HG03097 (cell line): Measurements from ENCODE around the gene TMEM98.
"Not testable (repeated sequence)": the region's sequence is repeated elsewhere in the genome, so short reads cannot be mapped to it uniquely, and the experiment has no call there.

Source experiments
- ATAC-seq: cut with Tn5 transposase; IDR thresholded peaks from one replicate; pipeline ENCODE4 v1.9.1; 2021; ENCODE audit not compliant: unreplicated experiment, low FRiP score

Gene TMEM98, protein sequence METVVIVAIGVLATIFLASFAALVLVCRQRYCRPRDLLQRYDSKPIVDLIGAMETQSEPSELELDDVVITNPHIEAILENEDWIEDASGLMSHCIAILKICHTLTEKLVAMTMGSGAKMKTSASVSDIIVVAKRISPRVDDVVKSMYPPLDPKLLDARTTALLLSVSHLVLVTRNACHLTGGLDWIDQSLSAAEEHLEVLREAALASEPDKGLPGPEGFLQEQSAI

DNA sequence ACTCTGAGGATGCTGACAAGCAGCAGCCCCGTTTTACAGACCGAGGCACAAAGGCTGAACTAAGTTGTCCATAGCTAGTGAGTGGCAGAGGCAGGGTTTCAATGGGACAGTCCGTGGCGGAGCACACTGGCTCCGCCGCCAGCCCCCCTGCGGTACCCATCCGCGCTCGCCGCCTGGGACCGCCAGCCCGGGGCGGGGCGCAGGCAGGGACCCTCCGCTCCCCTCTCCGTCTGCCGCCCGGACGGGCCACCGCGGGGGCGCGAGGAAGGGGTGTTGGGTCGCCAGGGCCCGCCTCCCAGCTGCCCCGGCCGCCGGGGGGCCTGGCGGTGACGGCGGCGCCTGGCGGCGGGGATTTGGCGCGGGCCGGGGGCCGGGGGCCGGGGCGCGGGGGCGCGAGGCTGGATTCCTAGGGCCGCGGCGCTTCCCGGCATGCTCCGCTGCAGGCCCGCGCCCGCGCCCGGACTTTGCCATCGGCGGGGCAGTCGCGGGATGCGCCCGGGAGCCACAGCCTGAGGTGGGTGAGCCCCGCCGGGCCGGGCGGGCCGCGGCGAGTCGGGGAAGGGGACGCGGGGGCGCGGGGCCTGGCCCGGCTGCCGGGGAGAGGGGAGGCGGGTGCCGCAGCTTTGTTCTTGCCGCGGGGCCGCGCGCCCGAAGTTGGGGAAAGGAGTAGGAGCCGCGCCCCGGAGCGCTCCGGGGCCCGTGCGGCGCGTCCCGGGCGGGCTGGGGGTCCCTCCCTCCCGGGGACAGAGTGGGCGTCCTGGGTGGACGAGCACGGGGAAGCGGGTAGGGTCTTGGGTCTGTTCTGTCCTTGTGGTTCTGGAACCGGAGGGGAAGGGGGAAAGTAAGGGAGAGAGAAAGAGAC is at the start of gene TMEM98:
Gene TMEM98 (plus strand): TSS at position 430 of the 862 bp plus-strand sequence. CDS start 3,376 bp downstream, outside the sequence.
- no peak for ATAC-seq

DNA sequence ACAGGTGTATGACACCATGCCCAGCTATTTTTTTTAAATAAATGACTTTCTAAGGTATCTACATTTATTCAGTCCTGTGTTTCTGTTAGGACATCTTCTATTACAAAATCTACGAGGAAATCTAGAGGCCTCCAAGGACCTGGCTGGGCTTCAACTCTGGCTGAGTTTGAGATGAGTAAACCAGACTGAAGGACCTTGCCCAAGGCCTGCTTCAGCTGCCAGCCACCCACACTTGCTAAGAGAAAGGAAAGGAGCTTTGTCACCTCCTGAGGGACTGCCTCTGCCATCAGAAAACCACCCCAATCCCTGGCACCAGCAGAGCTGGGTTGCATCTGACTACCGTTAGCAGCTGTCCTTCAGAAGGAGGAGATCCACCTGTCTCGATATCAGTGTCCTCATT is 49.7 kb upstream of the TMEM98 start:
- ATAC-seq: no peak

DNA sequence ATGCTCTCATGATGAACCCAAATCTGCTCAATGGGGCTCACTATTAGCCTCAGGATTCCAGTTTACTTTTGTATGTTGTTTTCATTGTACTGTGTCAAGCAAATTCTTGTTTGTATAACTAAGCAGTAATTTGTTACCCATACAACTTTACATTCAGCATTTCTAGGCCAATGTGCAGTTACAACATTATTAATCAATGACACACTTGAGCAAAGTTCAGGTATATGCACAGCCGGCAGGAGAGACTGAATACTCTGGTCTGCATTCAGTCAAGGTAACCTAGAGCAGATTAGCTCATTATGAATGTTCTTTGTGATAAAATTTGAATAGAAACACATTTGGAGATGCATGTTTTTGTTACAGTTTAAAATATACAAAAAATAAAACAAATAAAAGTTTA is 48.8 kb upstream of the TMEM98 start:
- ATAC-seq: no peak

DNA sequence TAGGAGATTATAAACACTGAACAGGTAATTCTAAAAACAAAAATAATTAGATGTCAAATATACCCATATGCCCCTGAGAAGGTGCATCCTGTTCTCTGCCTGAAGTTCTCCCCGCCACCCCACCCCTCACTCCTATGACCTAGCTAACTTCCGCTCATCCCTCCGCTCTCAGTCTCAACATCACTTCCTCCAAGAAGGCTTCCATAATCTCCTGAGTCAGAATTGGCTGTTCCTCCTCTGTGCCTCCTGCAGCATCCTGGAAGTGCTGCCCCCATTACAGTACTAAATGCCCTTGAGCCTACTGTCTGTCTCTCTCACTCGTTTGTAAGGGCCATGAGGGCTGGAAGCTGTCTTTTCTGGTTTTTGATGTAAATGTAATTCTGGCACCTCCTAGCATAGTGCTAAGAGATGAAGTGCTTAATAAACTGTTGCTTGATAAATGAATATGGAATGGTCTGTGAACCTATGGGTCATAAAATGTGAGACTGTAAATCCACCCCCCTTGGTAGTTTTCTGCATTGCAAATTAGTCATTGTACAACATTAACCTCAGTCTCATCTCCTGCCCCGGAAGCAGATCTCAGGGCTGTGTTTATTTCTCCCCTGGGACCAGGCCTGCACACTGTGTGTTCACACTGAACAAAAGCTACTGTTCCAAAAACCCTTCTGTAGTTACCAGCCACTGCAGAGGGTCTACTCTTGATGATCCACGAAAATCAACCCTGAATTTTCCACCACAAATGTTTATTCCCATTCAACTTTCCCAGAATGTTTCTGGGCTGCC is 47.1 kb upstream of the TMEM98 start:
- ATAC-seq: no peak

DNA sequence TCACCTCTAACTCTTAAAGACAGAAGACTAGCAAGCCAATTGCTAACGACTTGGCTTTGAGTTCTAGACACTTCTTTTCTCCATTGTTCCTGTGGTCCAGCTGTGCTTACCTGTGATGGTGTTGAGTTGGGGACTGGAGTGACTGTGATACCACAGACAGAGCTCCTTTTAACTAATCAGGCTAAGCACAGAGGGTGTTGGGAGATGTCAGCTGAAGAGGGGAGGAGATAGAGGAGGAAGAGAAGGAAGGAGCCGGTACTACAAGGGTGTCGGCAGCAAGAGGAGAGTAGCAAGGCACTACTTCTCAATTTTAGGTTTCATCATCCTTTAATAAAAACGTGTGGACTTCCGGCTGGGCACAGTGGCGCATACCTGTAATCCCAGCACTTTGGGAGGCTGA is 45.9 kb upstream of the TMEM98 start:
- no peak for ATAC-seq

DNA sequence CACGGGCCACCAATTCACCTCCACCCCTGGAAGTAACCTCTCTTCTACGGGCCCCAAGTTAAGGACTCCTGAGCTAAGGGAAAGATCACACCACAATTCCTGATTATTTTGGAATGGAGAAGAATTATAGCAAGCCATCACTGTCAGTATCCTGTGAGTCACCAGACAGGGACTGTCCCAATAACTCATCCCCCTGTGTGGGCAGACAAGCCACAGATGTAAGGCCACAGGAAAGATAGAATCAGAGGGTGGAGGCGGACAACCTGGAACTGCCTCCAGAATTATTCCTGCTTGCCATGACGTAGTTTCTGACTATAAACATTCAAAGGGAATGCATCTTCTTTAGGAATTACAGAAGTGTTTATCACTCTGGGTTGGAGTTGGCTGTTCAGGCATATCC is 45.2 kb upstream of the TMEM98 start:
- no peak for ATAC-seq

DNA sequence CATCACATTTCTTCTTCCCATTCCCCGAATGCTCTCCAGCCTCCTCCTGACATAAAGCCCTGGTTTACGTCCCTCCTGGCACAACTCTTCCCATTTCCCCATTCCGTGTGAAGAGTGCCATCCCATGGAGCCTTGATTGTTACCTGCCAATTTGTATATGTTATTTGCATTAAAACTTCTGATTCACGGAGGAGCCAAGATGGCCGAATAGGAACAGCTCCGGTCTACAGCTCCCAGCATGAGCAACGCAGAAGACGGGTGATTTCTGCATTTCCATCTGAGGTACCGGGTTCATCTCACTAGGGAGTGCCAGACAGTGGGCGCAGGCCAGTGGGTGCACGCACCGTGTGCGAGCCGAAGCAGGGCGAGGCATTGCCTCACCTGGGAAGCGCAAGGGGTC is 41.0 kb upstream of the TMEM98 start:
- not testable (repeated sequence) for ATAC-seq

DNA sequence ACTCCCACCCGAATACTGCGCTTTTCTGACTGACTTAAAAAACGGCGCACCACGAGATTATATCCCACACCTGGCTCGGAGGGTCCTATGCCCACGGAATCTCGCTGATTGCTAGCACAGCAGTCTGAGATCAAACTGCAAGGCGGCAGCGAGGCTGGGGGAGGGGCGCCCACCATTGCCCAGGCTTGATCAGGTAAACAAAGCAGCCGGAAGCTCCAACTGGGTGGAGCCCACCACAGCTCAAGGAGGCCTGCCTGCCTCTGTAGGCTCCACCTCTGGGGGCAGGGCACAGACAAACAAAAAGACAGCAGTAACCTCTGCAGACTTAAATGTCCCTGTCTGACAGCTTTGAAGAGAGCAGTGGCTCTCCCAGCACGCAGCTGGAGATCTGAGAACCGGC is 40.5 kb upstream of the TMEM98 start:
- not testable (repeated sequence) for ATAC-seq

DNA sequence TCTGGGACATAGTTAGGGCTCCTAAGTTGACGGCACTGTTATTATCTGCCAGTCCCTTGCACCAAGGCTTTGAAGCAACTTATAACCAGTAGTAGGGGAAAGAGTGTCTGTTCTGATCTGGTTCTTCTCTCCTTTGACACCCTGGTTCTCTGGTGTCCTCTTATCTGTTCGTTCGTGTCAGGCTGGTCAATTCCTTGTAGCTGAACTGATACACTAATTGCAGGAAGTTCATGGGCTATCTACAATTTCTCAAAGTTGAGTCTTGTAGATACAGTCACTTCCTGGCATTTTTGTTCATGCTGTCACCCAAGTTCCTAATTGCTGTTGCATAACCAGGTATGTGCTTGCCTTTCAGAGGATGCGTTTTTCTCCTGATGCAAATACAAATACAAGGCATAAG is 33.7 kb upstream of the TMEM98 start:
- no peak for ATAC-seq

DNA sequence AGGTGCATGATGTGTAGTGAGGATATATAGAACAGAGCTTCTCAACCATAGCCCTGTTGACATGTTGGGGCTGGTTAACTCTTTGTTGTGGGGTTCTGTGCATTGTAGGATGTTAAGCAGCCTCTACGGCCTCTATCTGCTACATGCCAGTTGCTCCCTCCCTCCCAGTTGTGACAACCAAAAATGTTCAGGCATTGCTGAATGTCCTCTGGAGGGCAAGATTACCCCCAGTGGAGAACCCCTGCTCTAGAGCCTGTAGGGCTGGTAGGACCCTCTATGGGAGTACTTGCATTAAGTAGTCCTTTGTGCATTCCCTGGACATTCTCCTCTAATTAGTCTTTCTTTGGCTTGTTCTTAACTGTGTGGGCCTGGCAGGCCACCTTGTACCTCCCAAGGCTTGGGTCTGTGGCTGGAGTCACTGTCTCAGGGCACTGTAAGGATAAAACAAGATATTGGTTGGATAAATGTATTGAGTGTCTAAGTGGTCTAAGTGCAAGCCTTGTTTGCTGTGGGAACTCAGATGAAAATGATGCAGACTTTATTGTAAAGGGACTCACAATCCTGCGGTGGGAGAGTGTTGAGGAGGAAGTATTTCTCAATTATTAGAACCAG is 31.2 kb upstream of the TMEM98 start:
- ATAC-seq: no peak

DNA sequence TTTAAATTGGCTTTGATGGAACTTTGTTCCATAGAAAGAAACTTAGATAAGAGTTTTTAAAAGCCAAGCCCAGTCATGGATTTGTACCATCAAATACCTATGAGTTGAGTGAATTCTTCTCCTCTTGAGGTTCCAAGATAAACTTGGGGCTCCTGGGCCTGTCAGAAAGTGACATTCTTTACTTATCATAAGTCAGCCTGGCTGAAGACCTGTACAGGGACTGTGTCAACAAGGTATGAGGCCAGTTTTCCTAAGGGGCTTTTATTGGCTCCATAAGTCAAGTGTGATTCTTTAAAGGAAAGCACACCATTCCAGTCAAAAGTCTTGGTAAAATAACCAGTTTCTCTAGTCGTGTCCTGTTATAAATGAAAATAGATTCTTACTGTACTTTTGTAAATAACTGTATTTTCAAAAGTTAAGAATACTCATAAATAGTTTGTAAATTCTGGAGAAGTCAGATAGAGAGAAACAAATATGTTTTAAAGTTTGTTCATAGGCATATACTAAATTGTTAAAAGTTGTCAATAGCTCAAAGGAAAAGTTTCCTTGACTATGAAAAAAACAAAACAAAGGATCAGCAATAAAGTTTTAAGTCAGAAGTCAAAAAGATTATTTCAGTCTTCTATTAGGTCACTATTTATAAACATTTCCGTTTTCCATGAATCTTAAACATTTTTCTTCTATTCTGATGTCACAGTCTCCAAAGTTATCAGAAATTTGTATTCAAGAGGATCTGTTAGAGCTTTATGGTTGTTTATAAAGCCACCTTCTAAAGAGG is 28.5 kb upstream of the TMEM98 start:
- no peak for ATAC-seq

DNA sequence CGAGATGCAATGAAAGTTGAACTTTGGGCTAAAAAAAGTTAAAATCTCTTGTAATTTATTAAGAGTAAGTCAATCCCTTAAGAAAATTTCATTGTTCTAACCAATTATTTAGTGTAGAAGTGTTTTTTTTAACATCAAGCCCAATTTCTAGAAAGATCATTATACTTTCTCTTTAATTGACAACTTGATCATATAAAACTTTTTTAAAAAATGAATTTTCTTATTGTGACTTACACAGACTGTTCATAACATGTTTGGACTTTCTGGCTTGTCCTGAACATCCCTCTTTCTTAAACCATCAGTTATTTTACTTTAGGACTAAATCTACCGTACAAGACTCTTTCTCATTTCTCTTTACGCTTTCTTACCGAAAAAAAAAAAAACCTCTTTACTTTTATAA is 26.2 kb upstream of the TMEM98 start:
- no peak for ATAC-seq

DNA sequence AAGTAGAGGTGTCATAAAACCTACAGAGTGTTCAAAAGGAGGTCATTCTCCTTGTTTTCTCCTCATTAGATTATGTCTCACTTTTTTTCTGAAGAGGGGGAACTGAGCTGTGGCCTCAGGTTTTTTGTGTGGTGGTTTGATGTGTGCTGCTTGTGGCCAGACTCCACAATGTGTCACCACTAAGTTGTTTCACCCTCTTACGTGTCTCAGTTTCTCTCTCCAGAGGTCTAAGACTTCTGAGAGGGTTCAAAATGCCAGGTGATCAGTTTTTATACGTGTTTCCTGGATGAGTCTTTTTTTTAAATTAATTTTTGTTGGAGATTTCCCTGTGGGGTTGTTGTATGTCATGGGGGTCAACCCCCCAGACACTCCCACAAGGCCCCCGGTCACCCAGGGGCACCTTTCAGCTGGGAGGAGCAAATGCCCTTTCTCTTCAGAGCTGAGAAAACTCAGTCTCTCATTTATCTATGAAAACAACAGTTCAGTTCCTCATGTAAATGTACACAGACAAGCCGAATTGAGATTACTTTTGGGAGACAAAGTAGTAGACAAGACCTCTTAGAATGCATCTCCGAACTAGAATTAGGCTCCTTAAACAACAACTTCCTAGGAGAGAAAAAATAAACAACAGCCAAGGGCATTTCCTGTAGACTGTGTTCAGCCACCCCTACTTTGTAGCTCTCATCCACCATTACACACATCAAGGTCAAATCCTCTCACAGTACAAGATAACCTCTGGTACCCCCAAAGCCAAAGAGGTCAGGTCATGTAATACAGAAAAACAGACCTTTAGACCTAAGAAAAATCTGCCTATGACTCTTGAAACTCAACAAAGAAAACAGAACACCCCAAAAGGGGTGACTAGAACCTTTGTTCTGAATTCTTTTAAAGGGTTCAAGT is 23.9 kb upstream of the TMEM98 start:
- no peak for ATAC-seq

DNA sequence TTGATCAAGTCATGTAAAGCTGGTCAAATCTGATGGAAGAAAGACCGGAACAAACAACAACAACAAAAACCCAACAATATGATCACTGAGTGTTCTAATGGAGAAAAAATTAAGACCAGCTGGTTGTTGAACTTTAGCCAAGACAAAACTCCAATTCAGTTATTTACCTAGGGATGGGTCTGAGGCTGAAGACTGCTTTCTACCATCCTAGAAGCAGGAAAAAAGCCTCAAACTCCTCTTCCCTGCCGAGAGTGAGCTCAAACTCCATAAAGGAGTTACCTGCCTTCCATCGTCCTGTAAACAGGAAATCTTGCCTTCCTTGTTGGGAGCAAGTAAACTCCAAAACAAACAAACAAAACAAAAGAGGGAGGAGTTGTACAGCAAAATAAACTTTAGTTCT is 23.1 kb upstream of the TMEM98 start:
- ATAC-seq: no peak

DNA sequence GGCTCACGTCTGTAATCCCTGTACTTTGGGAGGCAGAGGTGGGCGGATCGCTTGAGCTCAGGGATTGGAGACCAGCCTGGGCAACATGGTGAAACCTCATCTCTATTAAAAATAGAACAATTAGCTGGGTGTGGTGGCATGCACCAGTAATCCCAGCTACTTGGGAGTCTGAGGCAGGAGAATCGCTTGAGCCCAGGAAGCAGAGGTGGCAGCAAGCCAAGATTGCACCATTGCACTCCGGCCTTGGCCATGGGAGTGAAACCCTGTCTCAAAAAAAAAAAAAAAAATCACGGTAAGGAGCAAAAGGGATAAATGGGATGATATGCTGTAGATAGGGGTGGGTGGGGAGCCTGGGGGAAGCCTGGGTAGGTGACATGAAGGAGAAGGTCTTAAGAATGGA is 20.4 kb upstream of the TMEM98 start:
- ATAC-seq: no peak

DNA sequence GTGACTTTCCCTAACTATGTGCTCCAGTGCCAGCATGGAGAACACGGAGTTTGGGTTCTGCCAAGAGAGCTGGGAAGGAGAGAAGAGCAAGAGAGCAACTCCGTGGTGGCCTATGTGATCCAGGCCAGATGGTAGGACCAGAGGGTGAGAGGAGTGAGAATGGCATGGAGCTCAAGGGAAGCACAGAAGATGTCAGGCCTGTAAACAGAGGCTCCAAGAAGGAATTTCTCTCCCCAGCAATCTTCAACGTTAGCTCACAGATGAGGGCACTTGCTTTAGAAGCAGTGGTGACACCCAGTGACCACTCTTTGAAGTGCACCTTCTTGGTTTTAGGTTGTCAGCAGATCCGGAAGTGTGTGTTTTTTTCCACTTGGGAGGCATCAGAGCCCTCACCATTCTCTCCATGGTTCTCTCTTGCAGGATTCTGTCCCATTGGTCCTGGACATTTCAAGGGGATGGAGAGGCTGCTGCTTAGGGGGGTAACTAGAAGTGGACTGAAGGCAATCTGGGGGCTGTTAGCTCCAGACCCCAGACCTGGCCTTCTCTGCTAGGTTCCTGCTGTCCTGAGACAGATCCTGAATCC is 18.1 kb upstream of the TMEM98 start:
- no peak for ATAC-seq

DNA sequence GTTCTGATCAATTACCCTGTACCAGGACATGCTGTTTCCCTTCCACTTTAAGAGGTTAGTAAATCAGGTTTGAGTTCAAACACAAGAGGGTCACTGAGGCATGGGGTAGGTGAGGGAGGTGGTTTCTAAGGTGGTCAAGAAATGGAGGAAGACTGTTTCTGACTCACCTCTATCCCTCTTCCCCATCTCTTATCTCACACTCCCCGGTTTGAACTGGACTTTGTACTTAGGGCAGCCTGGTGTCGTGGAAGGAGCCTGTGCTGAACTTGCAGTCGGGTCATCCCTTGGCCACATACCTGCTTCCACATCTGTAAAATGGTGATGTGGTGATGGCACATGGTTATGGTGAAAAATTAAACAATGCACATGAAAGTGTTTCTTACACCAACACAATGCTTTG is 17.2 kb upstream of the TMEM98 start:
- no peak for ATAC-seq

DNA sequence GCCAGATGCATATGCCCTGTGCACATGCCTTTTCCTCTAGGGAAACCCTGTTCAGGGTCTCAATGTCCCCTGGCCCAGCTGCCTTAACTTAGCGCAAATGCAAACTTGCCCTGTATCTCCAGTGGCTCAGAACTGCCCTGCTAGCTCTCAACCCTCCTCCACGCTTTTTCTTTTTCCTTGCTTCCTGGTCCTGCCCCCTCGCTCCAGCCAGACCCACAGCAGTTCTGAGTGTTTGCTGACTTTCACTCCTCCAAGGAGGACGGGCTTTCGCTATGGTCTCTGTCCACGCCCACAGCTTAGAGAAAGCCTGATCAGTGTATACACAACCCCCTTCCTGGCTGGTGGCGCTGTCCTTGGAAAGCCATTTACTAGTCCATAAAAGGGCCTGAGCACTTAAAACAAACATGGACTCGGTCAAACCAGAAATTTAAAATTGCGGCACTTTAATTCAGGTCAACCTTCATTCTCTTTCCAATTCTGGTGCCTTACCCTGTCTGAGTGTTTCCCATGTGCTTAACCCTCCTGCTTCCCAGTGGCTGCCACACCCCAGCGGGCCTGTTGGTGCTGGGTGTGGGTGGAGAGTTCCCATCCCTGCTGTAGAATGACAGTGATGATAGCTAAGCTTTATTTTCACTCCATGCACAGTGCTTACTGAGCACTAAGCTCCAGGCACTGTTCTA is 15.6 kb upstream of the TMEM98 start:
- ATAC-seq: no peak
